ENCODE data around the gene SNTG2.
A peak's percentile ranks its signal among the peaks of the same experiment; 100 is the strongest.
"Not testable (repeated sequence)": the region's sequence is repeated elsewhere in the genome, so short reads cannot be mapped to it uniquely, and the experiment has no call there.

SNTG2 gene

GRCh38 chr2:950080-950966 lies at the start of gene SNTG2:
TSS of gene SNTG2 (plus strand) at chr2:950849. CDS start at chr2:950997, 148 bp downstream.
- DNase-seq (ENCODE audit: low read depth in 4 of 4, low spot score in 1 of 4) = peak in 2 of 4 experiments; percentile 39 to 54

- DNase-seq (ENCODE audit: low read depth in 4 of 4, low spot score in 1 of 4) = no peak
These were observed 48.1 kb upstream of the SNTG2 start for GRCh38 chr2:902584-902983.

GRCh38 chr2:903223-903900 lies 47.3 kb upstream of the SNTG2 start:
- no peak for DNase-seq (ENCODE audit: low read depth in 4 of 4, low spot score in 1 of 4)

GRCh38 chr2:904246-905024 lies 46.2 kb upstream of the SNTG2 start:
- DNase-seq (ENCODE audit: low read depth in 4 of 4, low spot score in 1 of 4) = no peak

GRCh38 chr2:905091-905832 lies 45.4 kb upstream of the SNTG2 start:
- no peak for DNase-seq (ENCODE audit: low read depth in 4 of 4, low spot score in 1 of 4)

GRCh38 chr2:905833-906140 lies 44.9 kb upstream of the SNTG2 start:
- no peak for DNase-seq (ENCODE audit: low read depth in 4 of 4, low spot score in 1 of 4)

GRCh38 chr2:907706-908105 lies 42.9 kb upstream of the SNTG2 start:
- no peak for DNase-seq (ENCODE audit: low read depth in 4 of 4, low spot score in 1 of 4)

GRCh38 chr2:908568-908967 lies 42.1 kb upstream of the SNTG2 start:
- no peak for DNase-seq (ENCODE audit: low read depth in 4 of 4, low spot score in 1 of 4)

GRCh38 chr2:909764-910379 lies 40.8 kb upstream of the SNTG2 start:
- not testable (repeated sequence) for DNase-seq (ENCODE audit: low read depth in 4 of 4, low spot score in 1 of 4)

- no peak for DNase-seq (ENCODE audit: low read depth in 4 of 4, low spot score in 1 of 4)
These were observed 40.0 kb upstream of the SNTG2 start for GRCh38 chr2:910698-911097.

GRCh38 chr2:915979-916378 lies 34.7 kb upstream of the SNTG2 start:
- DNase-seq (ENCODE audit: low read depth in 4 of 4, low spot score in 1 of 4) = no peak

- DNase-seq (ENCODE audit: low read depth in 4 of 4, low spot score in 1 of 4) = no peak
These were observed 33.7 kb upstream of the SNTG2 start for GRCh38 chr2:916935-917334.

GRCh38 chr2:919672-920071 lies 31.0 kb upstream of the SNTG2 start:
- DNase-seq (ENCODE audit: low read depth in 4 of 4, low spot score in 1 of 4) = no peak

GRCh38 chr2:920573-920972 lies 30.1 kb upstream of the SNTG2 start:
- no peak for DNase-seq (ENCODE audit: low read depth in 4 of 4, low spot score in 1 of 4)

- no peak for DNase-seq (ENCODE audit: low read depth in 4 of 4, low spot score in 1 of 4)
These were observed 29.6 kb upstream of the SNTG2 start for GRCh38 chr2:920999-921398.

GRCh38 chr2:922185-922584 lies 28.5 kb upstream of the SNTG2 start:
- no peak for DNase-seq (ENCODE audit: low read depth in 4 of 4, low spot score in 1 of 4)

- no peak for DNase-seq (ENCODE audit: low read depth in 4 of 4, low spot score in 1 of 4)
These were observed 26.6 kb upstream of the SNTG2 start for GRCh38 chr2:923832-924601.

- DNase-seq (ENCODE audit: low read depth in 4 of 4, low spot score in 1 of 4) = no peak
These were observed 25.9 kb upstream of the SNTG2 start for GRCh38 chr2:924701-925100.

- no peak for DNase-seq (ENCODE audit: low read depth in 4 of 4, low spot score in 1 of 4)
These were observed 25.3 kb upstream of the SNTG2 start for GRCh38 chr2:925309-925708.

GRCh38 chr2:925711-926110 lies 24.9 kb upstream of the SNTG2 start:
- no peak for DNase-seq (ENCODE audit: low read depth in 4 of 4, low spot score in 1 of 4)

All from stimulated activated CD4-positive, alpha-beta T cell treated with anti-CD3 and anti-CD28 coated beads, Interleukin-1b, Interleukin-23, amount 100 ng/mL, for 24 hours (primary cell).